Memory B cell (primary cell): ENCODE measurements around the gene NR1H3.

Experiments used
- ATAC-seq: fragments of 150-1000 bp; cut with Tn5 transposase; 2 replicates; pipeline ENCODE4 v1.10.0; 2021; ENCODE audit warnings: low read depth, mild to moderate bottlenecking, moderate library complexity
- DNase-seq, 2 donors: peaks; one replicate each; pipeline ENCODE4 v3.0.0; 2022; ENCODE audit warnings: low spot score in 2 of 2
- H3K27ac Mint-ChIP-seq: one replicate; pipeline ENCODE4 v1.8.0; 2022; ENCODE audit warnings: mild to moderate bottlenecking, moderate library complexity, mixed read lengths
- H3K27me3 Mint-ChIP-seq: one replicate; pipeline ENCODE4 v1.8.0; 2022; ENCODE audit warnings: mixed read lengths
- H3K36me3 Mint-ChIP-seq: one replicate; pipeline ENCODE4 v1.8.0; 2022; ENCODE audit warnings: mild to moderate bottlenecking, mixed read lengths
- H3K4me1 Mint-ChIP-seq: one replicate; pipeline ENCODE4 v1.8.0; 2022; ENCODE audit warnings: mixed read lengths
- H3K4me3 Mint-ChIP-seq: one replicate; pipeline ENCODE4 v1.8.0; 2022; ENCODE audit warnings: mild to moderate bottlenecking, moderate library complexity, mixed read lengths
- H3K9me3 Mint-ChIP-seq: one replicate; pipeline ENCODE4 v1.8.0; 2022; ENCODE audit warnings: mixed read lengths

NR1H3 gene

GRCh38 chr11:47234669-47235100 lies 23.1 kb upstream of the NR1H3 start:
- H3K9me3 Mint-ChIP-seq, result no peaks in the 10 kb centered on the region
- H3K27me3 Mint-ChIP-seq, result no peaks in the 10 kb centered on the region
- DNase-seq, result no peak
- peaks cover 15% of the 10 kb centered on the region for H3K36me3 Mint-ChIP-seq
- no peaks in the 10 kb centered on the region for H3K4me1 Mint-ChIP-seq
- no peak for ATAC-seq
- H3K27ac Mint-ChIP-seq, result peak overlapping the region; percentile 47
- no peak overlapping the region for H3K4me3 Mint-ChIP-seq

GRCh38 chr11:47235163-47235562 lies 22.6 kb upstream of the NR1H3 start:
- Mint-ChIP-seq H3K9me3 (no peaks in the 10 kb centered on the region), H3K27ac (peak overlapping the region; percentile 47), H3K36me3 (peaks cover 17% of the 10 kb centered on the region), H3K4me3 (no peak overlapping the region), H3K4me1 (no peaks in the 10 kb centered on the region), H3K27me3 (no peaks in the 10 kb centered on the region)
- no peak for DNase-seq
- ATAC-seq, result no peak

DNA sequence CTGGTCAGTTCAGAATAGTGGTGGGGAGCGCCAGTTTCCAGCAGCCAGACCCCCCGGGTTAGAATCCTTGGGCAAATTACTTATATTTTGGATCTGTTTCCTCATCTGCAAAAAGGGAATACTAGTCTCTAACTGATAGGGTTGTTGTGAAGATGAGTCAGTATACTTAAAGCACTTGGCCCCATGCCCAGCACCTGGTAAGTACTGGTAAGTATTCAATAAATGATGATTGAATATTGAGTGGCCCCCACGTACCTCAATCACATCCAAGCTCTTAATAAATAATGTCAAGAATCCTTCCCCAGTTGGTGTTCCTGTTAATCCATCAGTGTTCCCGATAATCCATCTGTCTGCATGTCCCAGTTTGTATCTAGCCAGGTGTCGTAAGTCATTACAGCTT lies 21.3 kb upstream of the NR1H3 start:
- H3K9me3 Mint-ChIP-seq, result no peaks in the 10 kb centered on the region
- H3K27me3 Mint-ChIP-seq, result no peaks in the 10 kb centered on the region
- DNase-seq (no peak), ATAC-seq (no peak)
- no peaks in the 10 kb centered on the region for H3K4me1 Mint-ChIP-seq
- no peak overlapping the region for H3K4me3 Mint-ChIP-seq
- no peak overlapping the region for H3K27ac Mint-ChIP-seq
- H3K36me3 Mint-ChIP-seq, result peaks cover 20% of the 10 kb centered on the region

DNA sequence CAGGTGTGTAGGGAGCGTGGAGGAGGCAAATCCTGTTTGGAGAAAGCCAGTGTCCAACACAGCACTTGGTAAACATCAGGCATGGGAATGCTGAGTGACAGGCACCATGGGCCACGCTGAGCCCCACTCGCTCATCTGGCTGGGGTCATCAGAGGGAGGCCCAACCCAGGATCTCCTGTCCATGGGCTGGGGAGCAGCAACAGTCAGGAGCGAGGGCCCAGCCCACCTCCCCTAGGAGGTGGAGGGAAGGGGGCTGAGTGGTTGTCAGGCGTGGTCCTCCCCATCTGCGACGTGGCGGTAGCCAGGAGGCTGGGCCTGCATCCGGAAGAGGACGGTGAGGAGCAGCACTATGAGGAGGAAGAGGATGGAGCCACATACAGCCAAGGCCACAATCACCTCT lies 17.9 kb upstream of the NR1H3 start:
- no peak overlapping the region for H3K27ac Mint-ChIP-seq
- no peaks in the 10 kb centered on the region for H3K27me3 Mint-ChIP-seq
- ATAC-seq, result no peak
- H3K9me3 Mint-ChIP-seq, result no peaks in the 10 kb centered on the region
- DNase-seq, result no peak
- peaks cover 29% of the 10 kb centered on the region for H3K36me3 Mint-ChIP-seq
- no peaks in the 10 kb centered on the region for H3K4me1 Mint-ChIP-seq
- H3K4me3 Mint-ChIP-seq, result no peak overlapping the region

DNA sequence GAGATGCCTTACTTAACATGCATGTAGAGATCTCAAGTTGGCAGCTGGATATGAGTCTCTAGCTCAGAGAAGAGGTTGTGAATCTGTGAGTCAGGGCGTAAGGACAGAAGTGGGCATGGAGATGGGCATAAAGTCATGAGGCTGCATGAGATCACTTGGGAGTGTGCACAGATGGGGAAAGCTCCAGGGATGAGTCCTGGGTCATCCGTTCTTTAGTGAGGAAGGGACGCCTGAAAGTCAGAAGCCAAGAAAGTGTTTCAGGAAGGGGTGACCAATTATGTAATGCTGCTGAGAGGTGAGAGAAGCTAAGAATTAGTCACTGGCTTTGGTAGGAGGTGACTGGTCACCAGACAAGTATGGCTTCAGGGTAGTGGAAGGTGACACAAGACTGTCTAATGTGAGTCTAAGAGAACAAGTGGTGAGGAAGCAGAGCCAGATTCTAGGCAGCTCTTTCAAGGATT lies 15.9 kb upstream of the NR1H3 start:
- peaks cover 26% of the 10 kb centered on the region for H3K36me3 Mint-ChIP-seq
- DNase-seq (no peak), ATAC-seq (no peak)
- no peaks in the 10 kb centered on the region for H3K9me3 Mint-ChIP-seq
- H3K27ac Mint-ChIP-seq, result peak overlapping the region; percentile 9
- H3K27me3 Mint-ChIP-seq, result no peaks in the 10 kb centered on the region
- no peak overlapping the region for H3K4me3 Mint-ChIP-seq
- no peaks in the 10 kb centered on the region for H3K4me1 Mint-ChIP-seq

DNA sequence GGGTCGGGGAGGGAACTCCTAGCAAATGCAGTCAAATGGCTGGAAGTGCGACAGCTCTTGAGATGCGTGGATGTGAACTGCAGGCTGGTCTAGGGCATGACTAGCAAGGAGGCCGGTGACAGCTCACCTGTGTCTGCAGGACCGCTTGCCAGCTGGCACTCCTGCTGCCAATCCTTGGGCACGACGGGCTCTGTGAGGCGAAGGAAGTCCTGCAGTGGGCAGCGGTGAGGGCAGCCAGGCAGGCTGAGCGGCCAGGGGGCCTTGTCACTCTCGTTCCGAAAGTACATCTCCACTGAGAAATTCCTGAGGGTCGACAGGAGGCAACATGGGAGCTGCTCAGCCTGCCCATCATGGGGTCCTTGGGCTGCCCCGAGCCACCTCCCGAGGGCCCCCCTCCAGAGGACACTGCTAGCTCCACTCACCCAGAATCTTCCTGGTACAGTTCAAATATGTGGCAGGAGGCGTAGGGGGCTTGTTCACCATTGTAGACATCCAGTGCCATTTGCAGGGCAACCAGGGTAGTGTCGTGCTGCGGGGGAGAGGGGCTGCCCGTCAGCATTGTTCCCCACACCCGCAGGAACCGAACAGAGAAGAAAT lies 15.1 kb upstream of the NR1H3 start:
- H3K9me3 Mint-ChIP-seq, result no peaks in the 10 kb centered on the region
- DNase-seq (no peak), ATAC-seq (no peak)
- no peaks in the 10 kb centered on the region for H3K4me1 Mint-ChIP-seq
- H3K27ac Mint-ChIP-seq, result no peak overlapping the region
- no peak overlapping the region for H3K4me3 Mint-ChIP-seq
- no peaks in the 10 kb centered on the region for H3K27me3 Mint-ChIP-seq
- peaks cover 24% of the 10 kb centered on the region for H3K36me3 Mint-ChIP-seq

DNA sequence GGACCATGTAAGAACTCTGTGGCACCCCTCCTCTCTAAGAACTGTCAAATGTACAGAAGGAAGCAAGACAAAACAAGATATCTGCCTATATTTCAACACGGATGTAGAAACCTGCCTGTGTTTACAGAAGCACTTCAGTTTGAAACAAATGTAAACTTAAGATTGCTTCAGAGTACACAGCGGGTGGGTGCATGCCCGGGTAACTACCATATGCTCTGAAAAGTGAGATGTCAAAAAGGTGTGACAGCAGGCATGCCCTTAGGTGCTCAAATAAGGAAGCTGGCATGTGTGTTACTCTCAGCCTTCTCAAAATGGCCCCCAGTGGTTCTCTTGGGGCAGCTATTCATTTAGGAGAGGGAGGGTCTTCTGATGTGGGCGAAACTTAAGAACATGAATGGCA lies 14.3 kb upstream of the NR1H3 start:
- DNase-seq (no peak), ATAC-seq (no peak)
- no peaks in the 10 kb centered on the region for H3K27me3 Mint-ChIP-seq
- peaks cover 4% of the 10 kb centered on the region for H3K4me1 Mint-ChIP-seq
- no peaks in the 10 kb centered on the region for H3K9me3 Mint-ChIP-seq
- no peak overlapping the region for H3K4me3 Mint-ChIP-seq
- H3K36me3 Mint-ChIP-seq, result peaks cover 24% of the 10 kb centered on the region
- H3K27ac Mint-ChIP-seq, result no peak overlapping the region

DNA sequence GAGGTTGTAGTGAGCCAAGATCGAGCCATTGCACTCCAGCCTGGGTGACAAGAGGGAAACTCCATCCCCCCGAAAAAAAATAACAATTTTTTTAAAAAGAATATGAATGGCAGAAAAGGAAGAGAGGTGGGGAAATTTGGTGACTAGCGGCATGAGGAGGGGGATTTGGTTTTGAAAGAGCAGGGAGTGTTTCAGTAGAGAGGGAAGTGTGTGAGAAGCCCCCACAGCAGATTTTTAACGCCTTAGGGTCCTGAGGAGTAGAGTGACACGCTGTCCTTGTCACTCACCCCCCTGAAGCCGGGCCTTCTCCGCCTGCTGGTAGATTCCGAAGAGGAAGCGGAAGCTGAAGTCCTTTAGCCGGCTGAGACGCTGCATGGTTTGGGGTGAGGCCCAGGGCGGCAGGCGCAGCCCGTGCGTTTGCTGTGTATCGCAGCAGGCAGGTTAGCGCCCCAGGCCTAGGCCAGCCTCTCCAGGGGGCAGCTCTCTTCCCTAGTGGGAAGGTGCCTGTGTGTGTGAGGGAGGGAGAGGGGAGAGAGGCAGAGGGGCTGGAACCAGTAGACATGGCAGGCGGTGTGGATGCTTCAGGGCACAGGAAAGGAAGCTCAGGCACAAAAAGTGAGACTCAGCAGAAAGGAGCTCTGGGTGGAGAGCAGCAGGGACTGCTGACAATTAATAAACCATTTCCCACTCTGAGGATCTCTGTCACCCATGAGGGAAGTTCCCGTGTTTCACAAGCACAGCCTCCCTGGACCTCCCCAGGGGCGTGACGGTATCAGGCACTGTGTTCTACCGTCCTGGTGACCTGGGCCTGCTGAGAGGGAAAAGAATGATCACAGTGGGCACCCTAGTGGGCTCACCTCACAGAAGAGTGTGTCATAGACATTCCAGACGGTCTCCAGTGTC lies 13.1 kb upstream of the NR1H3 start:
- Mint-ChIP-seq H3K4me3 (no peak overlapping the region), H3K27ac (no peak overlapping the region), H3K9me3 (no peaks in the 10 kb centered on the region), H3K27me3 (no peaks in the 10 kb centered on the region), H3K36me3 (peaks cover 18% of the 10 kb centered on the region), H3K4me1 (peaks cover 9% of the 10 kb centered on the region)
- no peak for ATAC-seq
- no peak for DNase-seq

- no peak for ATAC-seq
- Mint-ChIP-seq H3K36me3 (peaks cover 14% of the 10 kb centered on the region), H3K27me3 (no peaks in the 10 kb centered on the region), H3K4me3 (no peak overlapping the region), H3K9me3 (no peaks in the 10 kb centered on the region), H3K27ac (no peak overlapping the region), H3K4me1 (peaks cover 9% of the 10 kb centered on the region)
- DNase-seq, result no peak
Measured at GRCh38 chr11:47245611-47246357, 12.0 kb upstream of the NR1H3 start.

GRCh38 chr11:47247502-47247901 lies 10.3 kb upstream of the NR1H3 start:
- Mint-ChIP-seq H3K27ac (no peak overlapping the region), H3K4me1 (peaks cover 11% of the 10 kb centered on the region), H3K4me3 (peak overlapping the region; percentile 95), H3K9me3 (no peaks in the 10 kb centered on the region), H3K27me3 (no peaks in the 10 kb centered on the region), H3K36me3 (peaks cover 2% of the 10 kb centered on the region)
- ATAC-seq, result no peak
- DNase-seq, result no peak

DNA sequence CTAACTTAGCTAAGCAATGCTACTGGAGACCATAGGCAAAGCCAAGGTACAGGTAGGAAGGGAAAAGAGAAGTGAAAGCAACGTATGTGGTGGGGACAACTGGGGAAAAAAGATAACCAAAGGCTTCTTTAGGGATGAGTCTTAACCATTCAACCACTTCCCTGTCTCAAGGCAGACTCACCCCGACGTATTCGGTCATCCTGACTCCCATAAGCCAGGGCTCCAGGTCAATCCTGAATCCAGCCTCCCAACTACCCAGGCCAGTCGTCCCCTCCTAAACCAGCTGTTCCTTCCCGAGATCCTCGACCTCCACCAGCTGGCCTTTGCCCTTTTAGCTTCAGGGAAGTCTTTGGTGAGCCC lies 9.5 kb upstream of the NR1H3 start:
- DNase-seq (no peak), ATAC-seq (peak; percentile 12)
- Mint-ChIP-seq H3K4me3 (peak overlapping the region; percentile 95), H3K36me3 (peaks cover 2% of the 10 kb centered on the region), H3K27ac (peak overlapping the region; percentile 96), H3K4me1 (peaks cover 11% of the 10 kb centered on the region), H3K27me3 (no peaks in the 10 kb centered on the region), H3K9me3 (no peaks in the 10 kb centered on the region)

DNA sequence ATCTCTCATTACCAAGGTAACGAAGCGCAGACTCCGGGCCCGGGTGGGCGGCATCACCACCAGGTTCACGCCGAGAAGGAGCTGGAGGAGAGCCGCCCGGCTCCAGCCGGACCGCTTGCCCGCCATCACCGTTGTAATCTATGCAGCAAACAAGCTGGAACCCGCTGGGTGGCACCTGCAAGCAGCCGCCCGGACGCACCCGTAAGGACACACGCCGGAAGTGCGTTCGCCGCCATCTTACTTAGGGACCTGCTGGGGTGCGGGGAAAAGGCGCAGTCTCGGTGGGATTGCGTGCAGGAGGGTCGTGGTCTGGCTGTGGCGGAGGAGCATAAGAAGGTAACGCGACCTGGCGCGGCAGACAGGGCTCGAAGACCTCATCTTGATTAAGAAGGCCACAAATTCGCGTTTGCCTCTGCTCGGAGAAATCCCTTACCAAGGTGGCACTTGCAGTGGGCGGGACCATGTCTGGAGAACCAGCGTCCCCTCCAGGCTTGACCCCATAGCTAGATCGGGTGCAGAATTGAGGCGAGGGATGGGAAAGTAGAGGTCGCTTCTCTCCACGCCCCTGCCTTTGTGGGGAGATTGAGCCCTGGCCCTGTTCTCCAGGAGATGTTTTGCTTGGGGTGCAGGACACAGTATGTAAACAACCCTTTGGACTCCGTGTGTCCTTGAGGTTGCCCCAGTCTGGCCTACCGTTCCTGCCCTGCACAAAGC lies 9.0 kb upstream of the NR1H3 start, which contains the start of gene ACP2:
Gene ACP2, minus strand, starts transcription at position 151 of the 714 bp plus-strand sequence. Its CDS starts 25 bp downstream, at position 126.
- H3K36me3 Mint-ChIP-seq, result peaks cover 2% of the 10 kb centered on the region
- peak within 1 kb of the TSS; percentile 95 for H3K4me3 Mint-ChIP-seq
- no peaks in the 10 kb centered on the region for H3K27me3 Mint-ChIP-seq
- peak within 1 kb of the TSS; percentile 96 for H3K27ac Mint-ChIP-seq
- no peaks in the 10 kb centered on the region for H3K9me3 Mint-ChIP-seq
- DNase-seq, result peak; percentile 85 to 93
- ATAC-seq, result peak; percentile 97
- peaks cover 11% of the 10 kb centered on the region for H3K4me1 Mint-ChIP-seq

DNA sequence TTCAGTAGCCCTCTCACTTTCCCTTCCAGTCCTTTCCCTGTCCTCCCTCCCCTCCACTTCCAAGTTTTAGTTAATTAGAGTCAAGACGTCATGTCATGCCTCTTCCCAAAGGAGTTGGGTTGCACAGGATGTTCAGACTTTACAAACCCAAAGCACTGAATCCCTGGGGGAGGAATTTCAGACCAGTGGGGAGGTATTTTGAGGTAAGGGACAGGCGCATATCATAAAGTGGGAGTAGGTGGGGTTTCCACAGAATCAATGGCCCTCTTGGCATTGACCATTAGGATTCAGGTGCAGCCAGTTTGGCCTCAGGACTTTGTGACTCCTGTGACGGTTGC lies 8.4 kb upstream of the NR1H3 start:
- no peaks in the 10 kb centered on the region for H3K27me3 Mint-ChIP-seq
- H3K36me3 Mint-ChIP-seq, result peaks cover 2% of the 10 kb centered on the region
- DNase-seq (no peak), ATAC-seq (no peak)
- peak overlapping the region; percentile 96 for H3K27ac Mint-ChIP-seq
- no peaks in the 10 kb centered on the region for H3K9me3 Mint-ChIP-seq
- H3K4me1 Mint-ChIP-seq, result peaks cover 11% of the 10 kb centered on the region
- peak overlapping the region; percentile 95 for H3K4me3 Mint-ChIP-seq

DNA sequence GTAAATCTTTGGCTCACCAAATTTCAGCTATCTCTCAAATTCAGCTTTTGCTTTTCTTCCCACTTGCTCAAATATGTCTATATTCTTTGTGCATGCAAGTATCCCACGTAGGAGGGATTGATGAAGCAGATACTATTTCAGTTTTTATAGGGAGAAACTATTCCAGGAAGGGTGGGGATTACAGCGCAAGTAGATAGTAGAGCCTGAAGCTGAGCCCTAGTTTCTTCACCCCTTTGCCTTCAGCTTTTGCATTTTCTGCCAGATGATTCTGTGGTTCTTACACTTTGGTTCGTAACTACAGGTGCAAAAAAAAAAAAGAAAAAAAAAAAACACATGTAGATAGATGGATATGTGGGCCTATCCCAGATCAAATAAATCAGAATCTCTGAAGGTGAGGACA lies 6.0 kb upstream of the NR1H3 start:
- Mint-ChIP-seq H3K27ac (no peak overlapping the region), H3K9me3 (no peaks in the 10 kb centered on the region), H3K4me1 (peaks cover 13% of the 10 kb centered on the region)

More for the DNA sequence above, 6.0 kb upstream of the NR1H3 start:
- DNase-seq (no peak), ATAC-seq (no peak)
- Mint-ChIP-seq H3K27me3 (no peaks in the 10 kb centered on the region), H3K36me3 (peaks cover 1% of the 10 kb centered on the region), H3K4me3 (no peak overlapping the region)
